ENCODE results near the gene GNGT2. TPM values are rescaled to one million over a fixed set of nuclear protein-coding genes. Genes with fewer than 3 reads are reported as not detected.

The GNGT2 gene
- total and polyA plus RNA-seq, 4 donors = 1.00 to 4.0 (median 1.7) TPM

DNA sequence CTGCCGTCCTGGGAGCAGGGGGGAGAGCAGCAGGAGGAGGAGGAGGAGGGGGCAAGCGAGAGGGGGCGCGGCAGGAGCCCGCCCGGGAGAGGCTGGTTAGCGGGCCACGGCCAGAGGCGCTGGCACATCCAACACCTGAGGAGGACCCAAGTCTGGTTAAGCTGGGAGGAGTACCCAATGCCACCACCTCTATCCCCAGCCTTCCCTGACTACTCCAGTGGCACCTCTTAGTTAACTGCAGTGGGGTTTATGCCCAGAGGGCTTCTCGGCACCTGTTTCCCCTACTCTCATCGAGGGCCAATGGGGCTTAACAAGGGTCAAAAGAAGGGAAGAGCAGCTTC, 14.6 kb upstream of the GNGT2 start:
- DNase-seq (no peak), ATAC-seq (ENCODE audit: low FRiP score) (no peak)
- Histone ChIP-seq H3K9me3 (ENCODE audit: control insufficient read depth, low read length) (no peaks in the 10 kb centered on the region), H3K4me3 (ENCODE audit: low read length in 2 of 2) (no peak overlapping the region), H3K27me3 (ENCODE audit: control insufficient read depth in 1 of 2, insufficient read depth in 2 of 2, low read length in 1 of 2) (no peaks in the 10 kb centered on the region), H3K27ac (ENCODE audit: low read depth in 1 of 2, low read length in 2 of 2) (no peak overlapping the region), H3K4me1 (ENCODE audit: control insufficient read depth in 1 of 2, insufficient read depth in 2 of 2, low read length in 2 of 2) (no peaks in the 10 kb centered on the region), H3K36me3 (ENCODE audit: control insufficient read depth in 1 of 2, insufficient read depth in 2 of 2, low read length in 1 of 2) (no peaks in the 10 kb centered on the region)
- WGBS, 2 donors = 18 to 21% methylated on average over 9 to 11 of the region's 11 CpGs
- intact Hi-C loops (cut with DNase I) = loop anchor here (5.0 kb wide), 2 partner anchors 43 to 67 kb away; no protein-coding TSS in a partner anchor

DNA sequence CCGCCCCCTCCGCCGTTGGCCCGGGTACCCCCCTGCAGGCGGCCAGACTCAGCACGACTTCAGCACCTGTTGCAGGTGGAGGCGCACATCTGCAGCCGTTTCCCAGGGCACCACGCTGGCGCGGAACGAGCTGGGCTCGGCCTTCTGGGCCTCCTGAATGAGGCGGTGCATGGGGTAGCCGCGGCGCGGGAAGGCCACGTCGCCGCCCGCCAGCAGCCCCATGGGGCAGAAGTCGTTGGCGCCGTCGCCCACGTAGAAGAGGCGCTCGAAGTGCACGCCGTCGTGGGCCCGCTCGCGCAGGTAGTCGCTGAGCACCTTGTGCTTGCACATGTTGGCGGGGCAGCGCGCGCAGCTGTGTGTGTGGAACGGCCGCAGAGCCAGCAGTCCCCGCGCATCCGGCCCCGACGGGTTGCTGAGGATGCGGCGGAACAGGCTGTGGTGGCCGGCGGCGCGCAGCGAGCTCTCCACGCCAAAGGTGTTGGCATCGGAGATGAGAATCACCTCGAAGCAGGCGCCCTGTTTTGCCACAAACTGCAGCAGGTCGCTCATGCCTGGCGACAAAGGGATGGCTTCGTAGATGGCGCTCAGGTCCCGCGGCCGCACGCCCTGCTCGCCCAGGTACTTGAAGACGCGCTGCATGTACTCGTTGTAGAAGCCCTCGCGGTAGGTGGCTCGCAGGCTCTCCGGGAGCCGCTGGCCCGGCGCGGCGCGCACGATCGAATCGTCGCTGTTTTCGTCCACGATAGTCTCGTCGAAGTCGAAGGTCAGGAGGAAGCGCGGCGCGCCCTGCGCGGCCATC, 14.0 kb upstream of the GNGT2 start:
- no peak overlapping the region for H3K4me3 ChIP-seq (ENCODE audit: low read length in 2 of 2)
- no peaks in the 10 kb centered on the region for H3K9me3 ChIP-seq (ENCODE audit: control insufficient read depth, low read length)
- 1% methylated on average over 88 to 95 of the region's 95 CpGs for WGBS, 2 donors
- peak; percentile 23 for ATAC-seq (ENCODE audit: low FRiP score)
- H3K36me3 ChIP-seq (ENCODE audit: control insufficient read depth in 1 of 2, insufficient read depth in 2 of 2, low read length in 1 of 2) = no peaks in the 10 kb centered on the region
- H3K4me1 ChIP-seq (ENCODE audit: control insufficient read depth in 1 of 2, insufficient read depth in 2 of 2, low read length in 2 of 2) = no peaks in the 10 kb centered on the region
- H3K27ac ChIP-seq (ENCODE audit: low read depth in 1 of 2, low read length in 2 of 2) = no peak overlapping the region
- no peak for DNase-seq
- intact Hi-C loops (cut with DNase I) = loop anchor here in 1 of 2 donors (5.0 kb wide), 1 partner anchor 68 kb away; no protein-coding TSS in a partner anchor
- no peaks in the 10 kb centered on the region for H3K27me3 ChIP-seq (ENCODE audit: control insufficient read depth in 1 of 2, insufficient read depth in 2 of 2, low read length in 1 of 2)

DNA sequence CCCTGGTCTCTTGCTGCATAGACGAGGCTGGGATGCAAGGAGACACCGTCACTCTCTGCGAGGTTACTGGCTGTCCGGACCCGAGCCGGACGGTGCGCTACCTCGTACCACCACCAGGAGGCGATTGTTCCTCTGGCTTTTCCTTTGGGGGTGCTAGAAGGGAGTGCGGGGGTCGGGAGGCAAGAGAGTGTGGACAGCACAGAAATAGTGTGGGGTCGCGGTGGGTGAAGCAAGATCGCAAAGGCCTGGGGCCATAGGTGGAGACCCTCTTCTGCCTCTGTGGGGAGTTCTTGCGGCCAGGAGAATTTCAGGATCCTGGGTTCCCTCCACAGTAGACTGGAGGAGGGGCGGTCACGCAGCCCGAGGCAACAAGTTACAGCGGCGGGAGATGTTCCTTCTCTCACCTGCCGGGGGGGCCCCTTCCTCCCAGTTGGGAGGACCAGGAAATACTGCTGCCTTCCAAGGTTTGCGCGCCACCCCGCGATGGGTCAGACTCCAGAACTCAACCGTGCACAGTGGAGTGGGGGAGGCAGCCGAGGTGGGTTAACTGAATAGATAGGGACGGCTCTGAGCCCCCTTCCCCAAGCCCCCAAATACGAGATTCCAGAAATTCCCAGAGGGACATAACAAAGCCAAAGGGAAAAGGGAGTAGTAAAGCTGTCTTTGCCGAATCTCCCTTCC, 13.3 kb upstream of the GNGT2 start:
- Histone ChIP-seq H3K27me3 (ENCODE audit: control insufficient read depth in 1 of 2, insufficient read depth in 2 of 2, low read length in 1 of 2) (no peaks in the 10 kb centered on the region), H3K9me3 (ENCODE audit: control insufficient read depth, low read length) (no peaks in the 10 kb centered on the region), H3K4me1 (ENCODE audit: control insufficient read depth in 1 of 2, insufficient read depth in 2 of 2, low read length in 2 of 2) (no peaks in the 10 kb centered on the region), H3K27ac (ENCODE audit: low read depth in 1 of 2, low read length in 2 of 2) (no peak overlapping the region), H3K36me3 (ENCODE audit: control insufficient read depth in 1 of 2, insufficient read depth in 2 of 2, low read length in 1 of 2) (no peaks in the 10 kb centered on the region), H3K4me3 (ENCODE audit: low read length in 2 of 2) (no peak overlapping the region)
- whole genome bisulfite sequencing, 2 donors = 2 to 3% methylated on average over 31 of the region's 31 CpGs
- intact Hi-C loops (cut with DNase I) = loop anchor here in 1 of 2 donors (5.0 kb wide), 1 partner anchor 69 kb away; no protein-coding TSS in a partner anchor
- DNase-seq = peak; percentile 72 to 91
- ATAC-seq (ENCODE audit: low FRiP score) = no peak

DNA sequence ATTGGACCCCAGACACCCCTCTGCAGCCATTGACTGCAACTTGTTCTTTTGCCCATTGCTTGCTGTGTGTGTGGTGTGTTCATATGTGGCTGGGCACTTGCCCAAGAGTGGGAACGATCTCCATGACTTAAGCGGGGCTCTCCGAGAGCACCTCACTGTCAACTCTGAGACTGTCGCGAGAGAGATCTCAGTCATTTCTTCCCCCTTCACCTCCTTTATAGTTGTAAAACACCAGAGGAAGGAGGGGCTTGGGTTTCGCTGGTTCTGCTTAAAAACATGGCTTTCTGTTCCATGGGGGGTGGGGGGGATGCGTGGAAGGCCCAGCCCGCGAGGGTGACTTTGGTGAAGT, 12.8 kb upstream of the GNGT2 start:
- intact Hi-C loops (cut with DNase I) = loop anchor here in 1 of 2 donors (5.0 kb wide), 1 partner anchor 69 kb away; no protein-coding TSS in a partner anchor
- WGBS, 2 donors = 9 to 10% methylated on average over 9 of the region's 9 CpGs

DNA sequence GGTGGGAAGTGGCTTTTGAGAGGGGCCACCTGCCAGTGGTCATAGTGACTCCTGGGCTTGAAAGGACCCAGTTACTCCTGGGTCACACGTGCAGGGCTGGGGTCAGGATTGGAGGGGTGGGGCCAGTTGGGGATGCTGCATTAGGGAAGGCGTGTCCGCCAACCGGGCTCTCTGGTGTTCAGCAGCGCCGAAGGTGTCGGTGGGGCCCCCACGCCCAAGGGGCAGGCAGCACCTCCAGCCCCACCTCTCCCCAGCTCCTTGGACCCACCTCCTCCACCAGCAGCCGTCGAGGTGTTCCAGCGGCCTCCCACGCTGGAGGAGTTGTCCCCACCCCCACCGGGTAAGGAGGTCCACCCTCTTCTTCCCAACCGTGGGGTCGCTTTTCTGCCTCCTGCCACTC, 9.6 kb upstream of the GNGT2 start:
- Histone ChIP-seq H3K27me3 (ENCODE audit: control insufficient read depth in 1 of 2, insufficient read depth in 2 of 2, low read length in 1 of 2) (no peaks in the 10 kb centered on the region), H3K36me3 (ENCODE audit: control insufficient read depth in 1 of 2, insufficient read depth in 2 of 2, low read length in 1 of 2) (no peaks in the 10 kb centered on the region), H3K27ac (ENCODE audit: low read depth in 1 of 2, low read length in 2 of 2) (no peak overlapping the region), H3K4me1 (ENCODE audit: control insufficient read depth in 1 of 2, insufficient read depth in 2 of 2, low read length in 2 of 2) (no peaks in the 10 kb centered on the region), H3K4me3 (ENCODE audit: low read length in 2 of 2) (no peak overlapping the region), H3K9me3 (ENCODE audit: control insufficient read depth, low read length) (no peaks in the 10 kb centered on the region)
- WGBS, 2 donors = 59 to 61% methylated on average over 15 of the region's 15 CpGs
- no peak for ATAC-seq (ENCODE audit: low FRiP score)
- intact Hi-C loops (cut with DNase I) = loop anchor here in 1 of 2 donors (5.0 kb wide), 1 partner anchor 72 kb away; no protein-coding TSS in a partner anchor
- no peak for DNase-seq

More for the DNA sequence above, 12.8 kb upstream of the GNGT2 start:
- ATAC-seq (ENCODE audit: low FRiP score) (no peak), DNase-seq (no peak)
- Histone ChIP-seq H3K27ac (ENCODE audit: low read depth in 1 of 2, low read length in 2 of 2) (no peak overlapping the region), H3K4me1 (ENCODE audit: control insufficient read depth in 1 of 2, insufficient read depth in 2 of 2, low read length in 2 of 2) (no peaks in the 10 kb centered on the region), H3K9me3 (ENCODE audit: control insufficient read depth, low read length) (no peaks in the 10 kb centered on the region), H3K36me3 (ENCODE audit: control insufficient read depth in 1 of 2, insufficient read depth in 2 of 2, low read length in 1 of 2) (no peaks in the 10 kb centered on the region), H3K4me3 (ENCODE audit: low read length in 2 of 2) (no peak overlapping the region), H3K27me3 (ENCODE audit: control insufficient read depth in 1 of 2, insufficient read depth in 2 of 2, low read length in 1 of 2) (no peaks in the 10 kb centered on the region)

DNA sequence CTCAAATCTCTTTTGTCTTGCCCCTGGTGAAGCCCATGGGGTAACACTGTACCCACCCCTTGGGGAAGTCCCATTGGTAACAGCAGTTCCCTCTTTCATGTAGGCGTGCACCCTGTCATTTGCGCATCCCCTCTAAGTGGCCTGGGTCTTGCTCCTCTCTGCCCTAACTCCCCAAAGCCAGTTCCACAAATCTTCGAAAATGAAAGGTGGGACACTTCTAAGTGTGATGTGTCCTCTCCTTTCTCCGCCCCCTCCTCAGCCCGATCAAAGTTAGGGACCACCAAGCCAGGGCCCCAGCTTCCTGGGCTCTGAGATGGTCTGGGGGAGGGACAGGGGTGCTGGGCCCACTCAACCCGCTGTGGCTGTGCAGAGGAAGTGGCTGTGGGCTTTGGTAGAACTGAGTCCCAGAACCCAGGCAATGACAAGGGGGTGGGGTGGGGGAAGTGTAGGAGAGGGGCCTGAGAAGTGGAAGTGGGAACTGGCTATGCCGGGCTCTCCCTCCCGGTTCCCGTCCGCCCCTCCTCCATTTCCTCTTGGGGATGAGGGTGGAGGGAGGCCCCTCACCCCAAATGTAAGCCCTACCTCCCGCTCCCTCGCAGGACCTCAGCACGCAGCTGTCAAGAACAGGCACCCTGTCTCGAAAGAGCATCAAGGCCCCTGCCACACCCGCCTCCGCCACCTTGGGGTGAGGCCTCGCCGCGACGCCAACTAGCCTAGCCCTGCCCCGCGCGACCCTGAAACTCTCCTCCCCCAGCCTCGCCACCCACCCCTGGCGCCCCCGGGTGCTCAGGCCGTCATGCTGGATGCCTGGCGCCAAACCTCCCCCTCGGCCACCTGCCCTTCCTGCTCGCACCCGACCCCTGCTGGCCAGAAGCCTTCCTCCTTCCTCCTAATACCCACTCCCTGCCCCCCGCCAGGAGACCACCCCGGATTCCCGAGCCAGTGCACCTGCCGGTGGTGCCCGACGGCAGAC, 8.9 kb upstream of the GNGT2 start:
- H3K4me1 ChIP-seq (ENCODE audit: control insufficient read depth in 1 of 2, insufficient read depth in 2 of 2, low read length in 2 of 2) = no peaks in the 10 kb centered on the region
- H3K27me3 ChIP-seq (ENCODE audit: control insufficient read depth in 1 of 2, insufficient read depth in 2 of 2, low read length in 1 of 2) = no peaks in the 10 kb centered on the region
- intact Hi-C loops (cut with DNase I) = no loop called here
- ATAC-seq (ENCODE audit: low FRiP score) = peak; percentile 7
- no peaks in the 10 kb centered on the region for H3K9me3 ChIP-seq (ENCODE audit: control insufficient read depth, low read length)
- 31 to 34% methylated on average over 37 of the region's 37 CpGs for WGBS, 2 donors
- no peaks in the 10 kb centered on the region for H3K36me3 ChIP-seq (ENCODE audit: control insufficient read depth in 1 of 2, insufficient read depth in 2 of 2, low read length in 1 of 2)
- no peak overlapping the region for H3K27ac ChIP-seq (ENCODE audit: low read depth in 1 of 2, low read length in 2 of 2)
- DNase-seq = peak; percentile 63 to 80
- no peak overlapping the region for H3K4me3 ChIP-seq (ENCODE audit: low read length in 2 of 2)

DNA sequence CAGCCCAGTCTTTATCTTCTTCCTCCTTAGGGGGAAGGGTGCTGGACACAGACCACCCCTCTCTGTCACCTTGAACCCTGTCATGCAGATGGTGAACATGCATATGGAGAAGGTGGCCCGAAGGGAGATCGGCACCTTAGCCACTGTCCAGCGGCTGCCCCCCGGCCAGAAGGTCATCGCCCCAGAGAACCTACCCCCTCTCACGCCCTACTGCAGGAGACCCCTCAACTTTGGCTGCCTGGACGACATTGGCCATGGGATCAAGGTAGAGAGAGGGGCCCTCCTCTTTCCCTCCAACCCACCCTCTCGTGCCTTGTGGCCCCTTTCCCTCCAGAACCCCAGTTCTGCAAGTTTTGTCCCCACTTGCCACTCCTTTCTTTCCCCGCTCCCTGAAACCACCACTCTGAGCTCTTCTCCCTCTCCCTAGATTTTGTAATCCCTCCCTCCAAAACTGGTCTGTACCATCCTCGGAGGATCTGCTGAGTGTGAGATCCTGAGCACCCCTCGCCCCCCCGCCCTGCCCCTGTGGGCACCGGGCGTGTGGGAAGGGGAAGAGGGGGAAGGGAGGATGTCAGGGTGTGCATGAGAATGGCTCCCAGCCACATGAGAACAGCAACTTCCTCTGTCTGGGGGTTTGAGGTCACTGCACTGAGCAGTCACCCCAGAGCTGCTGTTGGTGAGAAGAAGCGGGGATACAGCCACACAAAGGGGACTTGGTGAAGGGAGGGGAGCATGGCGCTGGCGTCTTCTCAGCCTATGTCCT, 7.5 kb upstream of the GNGT2 start:
- Histone ChIP-seq H3K4me3 (ENCODE audit: low read length in 2 of 2) (no peak overlapping the region), H3K27me3 (ENCODE audit: control insufficient read depth in 1 of 2, insufficient read depth in 2 of 2, low read length in 1 of 2) (no peaks in the 10 kb centered on the region), H3K27ac (ENCODE audit: low read depth in 1 of 2, low read length in 2 of 2) (no peak overlapping the region), H3K36me3 (ENCODE audit: control insufficient read depth in 1 of 2, insufficient read depth in 2 of 2, low read length in 1 of 2) (no peaks in the 10 kb centered on the region), H3K4me1 (ENCODE audit: control insufficient read depth in 1 of 2, insufficient read depth in 2 of 2, low read length in 2 of 2) (no peaks in the 10 kb centered on the region), H3K9me3 (ENCODE audit: control insufficient read depth, low read length) (no peaks in the 10 kb centered on the region)
- 75 to 79% methylated on average over 16 to 17 of the region's 17 CpGs for WGBS, 2 donors
- intact Hi-C loops (cut with DNase I) = no loop called here
- peak; percentile 50 for ATAC-seq (ENCODE audit: low FRiP score)
- peak in 1 of 2 donors; percentile 88 for DNase-seq
